NCI-H146 treated with DMSO at 0.1 percent for 48 hours (cell line): ENCODE measurements around the gene ACP7.
"Not testable (repeated sequence)": the region's sequence is repeated elsewhere in the genome, so short reads cannot be mapped to it uniquely, and the experiment has no call there.

Experiments
- DNase-seq: peaks from one replicate; lab custom pipeline; 2025; ENCODE audit not compliant: unreplicated experiment; lab: John Stamatoyannopoulos, UW

Gene ACP7

DNA sequence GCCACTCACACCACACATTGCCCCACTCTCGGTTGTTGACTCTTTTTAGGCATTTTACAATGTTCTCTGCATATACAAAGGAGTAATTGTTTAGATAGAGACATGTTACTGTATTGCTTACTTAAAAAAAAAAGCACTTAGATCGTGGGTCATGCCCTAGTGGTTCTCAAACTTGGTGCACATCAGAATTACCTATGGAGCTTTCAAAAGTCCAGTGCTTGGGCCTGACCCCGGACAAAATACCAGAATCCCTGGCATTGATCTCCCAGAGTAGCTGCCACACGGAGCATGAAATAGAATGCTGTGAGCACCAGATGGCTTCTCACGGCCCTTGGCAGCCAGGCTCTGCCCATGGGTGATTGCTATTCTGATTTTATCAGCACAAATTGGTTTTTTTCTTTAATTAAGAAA is 20.0 kb downstream of the ACP7 start:
- DNase-seq = no peak

DNA sequence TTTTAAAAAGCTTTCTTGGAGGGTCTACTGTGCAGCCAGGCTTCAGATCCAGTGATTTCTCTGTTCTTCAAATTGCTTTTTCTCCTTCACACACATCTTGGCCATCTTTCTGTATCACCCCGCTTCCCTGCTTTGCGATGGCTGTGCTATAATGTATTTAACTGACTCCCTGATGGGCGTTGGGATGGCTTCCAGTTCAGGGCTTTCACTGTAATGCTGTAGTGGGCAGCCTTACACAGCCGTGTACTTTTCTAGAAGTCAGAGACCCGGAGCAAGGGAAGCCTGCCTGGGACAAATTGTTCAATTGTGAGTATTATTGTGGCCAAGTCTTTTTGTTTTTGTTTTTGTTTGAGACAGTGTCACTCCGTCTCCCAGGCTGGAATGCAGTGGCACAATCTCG is 22.0 kb downstream of the ACP7 start:
- DNase-seq = no peak

DNA sequence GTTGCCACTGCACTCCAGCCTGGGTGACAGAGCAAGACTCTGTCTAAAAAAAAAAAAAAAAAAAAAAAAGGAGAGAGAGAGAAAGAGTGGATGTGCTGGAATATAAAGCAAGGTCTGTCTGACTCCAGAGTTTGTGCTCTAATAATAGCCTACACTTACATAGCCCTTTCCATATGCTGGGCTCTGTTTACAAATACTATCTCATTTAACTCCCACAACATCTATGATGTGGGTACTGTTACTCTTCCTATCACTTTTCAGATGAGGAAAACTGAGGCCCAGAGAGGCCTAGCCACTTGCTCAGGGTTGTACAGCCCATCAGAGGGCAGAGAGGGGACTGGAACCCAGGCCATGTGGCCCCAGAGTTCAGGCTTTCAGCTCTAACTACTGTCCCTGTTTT is 25.5 kb downstream of the ACP7 start:
- no peak for DNase-seq

DNA sequence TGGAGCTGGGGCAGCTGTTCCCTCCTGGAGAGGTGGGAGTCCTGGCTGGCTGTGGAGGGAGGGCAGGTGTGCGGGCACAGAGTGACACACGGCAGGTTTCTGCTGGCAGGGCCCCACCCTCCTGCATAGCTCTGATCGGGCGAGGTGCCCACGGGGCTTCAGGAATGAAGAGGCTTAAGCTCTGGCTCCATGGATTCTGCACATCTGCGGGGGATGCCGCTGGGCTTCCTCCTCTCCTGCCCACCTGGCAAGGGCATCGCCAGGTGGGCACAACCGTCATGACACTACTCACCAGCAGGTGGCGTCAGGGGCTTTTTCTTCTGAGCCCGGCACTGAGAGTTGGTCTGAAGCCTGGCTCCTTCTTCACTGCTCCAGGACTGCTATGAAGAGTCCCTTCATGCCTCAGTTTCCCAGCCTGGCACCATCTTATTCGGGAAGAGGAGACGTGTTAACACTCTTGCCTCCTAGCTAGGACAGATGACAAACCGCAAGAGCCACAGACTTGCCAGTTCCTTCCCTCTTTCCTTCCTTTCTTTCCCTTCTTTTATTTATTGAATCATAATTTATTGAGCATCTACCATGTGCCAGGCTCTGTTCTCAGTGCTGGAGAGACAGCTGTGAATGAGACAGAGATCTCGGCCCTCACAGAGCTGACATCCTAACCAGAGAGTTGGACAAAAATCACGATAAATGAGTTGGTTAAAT is 26.2 kb downstream of the ACP7 start:
- DNase-seq = peak; percentile 12

DNA sequence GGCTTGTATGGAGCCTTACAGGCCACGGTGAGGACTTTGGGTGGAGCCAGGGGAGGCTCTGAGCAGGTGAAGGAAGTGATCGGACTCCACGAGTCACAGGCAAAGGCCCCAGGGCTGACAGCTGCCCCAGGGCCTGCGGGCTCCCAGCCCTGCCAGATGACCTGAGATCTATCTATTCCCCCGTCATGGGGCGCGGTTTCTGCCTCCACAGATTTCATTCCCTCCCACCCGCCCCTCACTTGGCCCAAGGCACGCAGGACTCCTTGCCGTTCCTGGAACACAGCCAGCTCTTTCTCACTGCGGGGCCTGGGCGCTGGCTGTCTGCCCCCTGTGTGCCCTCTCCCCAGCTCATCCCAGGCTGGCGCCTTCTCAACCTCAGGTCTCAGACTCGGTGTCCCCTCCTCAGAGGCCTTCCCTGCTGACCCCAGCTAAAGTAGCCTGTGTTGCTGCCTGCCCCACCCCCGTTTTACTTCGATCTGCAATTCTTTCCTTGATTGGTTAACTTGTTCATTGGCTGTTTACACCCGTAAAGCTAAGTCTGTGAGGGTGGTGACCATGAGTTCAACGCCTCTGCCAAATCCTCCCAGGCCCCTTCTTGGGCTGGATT is 27.5 kb downstream of the ACP7 start:
- DNase-seq = no peak

DNA sequence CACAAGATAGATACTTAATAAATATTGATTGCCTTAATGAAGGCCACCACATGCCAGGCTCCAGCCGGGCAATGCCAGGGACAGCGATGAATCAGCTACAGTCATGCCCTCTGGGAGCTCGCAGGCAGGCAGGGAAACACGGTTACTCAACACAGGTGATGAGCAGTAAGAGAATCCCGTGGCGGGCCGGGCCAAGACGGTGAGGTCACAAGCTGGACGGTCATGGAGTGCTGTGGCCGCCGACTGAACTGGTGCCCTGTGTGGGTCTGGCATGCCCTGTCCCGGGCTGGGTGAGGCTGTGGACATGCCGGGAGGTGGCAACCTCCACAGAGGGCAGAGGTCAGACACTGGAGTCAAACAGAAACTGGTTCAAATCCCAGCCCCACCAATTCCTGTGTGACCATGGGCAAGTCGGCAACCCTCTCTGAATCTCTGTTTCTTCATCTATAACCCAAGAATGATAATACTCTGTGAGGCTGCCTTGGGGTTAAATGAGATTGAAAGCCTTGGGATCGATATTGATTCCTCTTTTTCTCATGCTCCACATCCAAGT is 28.2 kb downstream of the ACP7 start:
- no peak for DNase-seq

DNA sequence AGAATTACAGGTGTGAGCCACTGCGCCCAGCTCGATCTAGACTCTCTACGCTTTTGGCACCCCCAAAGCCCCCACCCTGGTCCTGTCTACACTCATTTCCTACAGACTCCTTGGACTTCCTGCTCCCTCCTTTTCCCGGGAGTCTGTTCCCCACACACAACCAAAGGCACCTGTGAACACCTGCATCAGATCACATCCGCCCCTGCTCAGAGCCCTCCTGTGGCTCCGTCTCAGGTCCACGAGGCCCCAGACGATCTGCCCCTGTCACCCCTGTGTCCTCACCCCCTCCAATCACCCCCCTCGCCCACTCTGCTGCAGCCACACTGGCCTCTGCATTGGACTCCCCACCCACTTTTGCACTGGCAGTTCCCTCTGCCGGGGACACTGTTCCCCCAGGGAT is 29.0 kb downstream of the ACP7 start:
- no peak for DNase-seq

DNA sequence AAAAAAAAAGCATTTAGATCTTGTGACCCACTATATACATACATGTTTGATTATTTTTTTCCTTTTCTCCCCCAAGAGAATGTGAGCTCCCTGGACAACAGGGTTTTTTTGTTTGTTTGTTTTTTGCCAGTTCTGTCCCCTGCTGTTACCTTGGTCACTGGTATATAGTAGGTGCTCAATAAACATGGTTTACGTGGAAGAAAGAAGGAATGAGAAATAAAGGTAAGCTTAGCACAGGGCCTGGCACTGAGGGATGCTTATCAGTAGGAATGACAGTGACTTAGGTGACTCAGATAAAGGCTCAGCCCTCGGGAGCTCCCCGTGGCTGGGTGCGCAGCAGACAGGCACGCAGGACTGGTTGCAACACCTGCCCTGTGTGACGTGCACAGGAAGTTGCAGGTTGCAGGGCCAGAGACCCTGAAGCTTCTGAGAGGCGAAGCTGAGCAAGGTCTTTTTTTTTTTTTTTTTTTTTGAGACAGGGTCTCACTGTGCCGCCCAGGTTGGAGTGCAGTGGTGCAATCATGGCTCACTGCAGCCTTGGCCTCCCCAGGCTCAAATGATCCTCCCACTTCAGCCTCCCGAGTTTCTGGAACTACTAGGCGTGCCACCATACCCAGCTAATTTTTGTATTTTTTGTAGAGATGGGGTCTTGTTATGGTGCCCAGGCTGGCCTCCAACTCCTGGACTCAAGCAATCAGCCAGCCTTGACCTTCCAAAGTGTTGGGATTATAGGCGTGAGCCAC is 31.1 kb downstream of the ACP7 start:
- no peak for DNase-seq

DNA sequence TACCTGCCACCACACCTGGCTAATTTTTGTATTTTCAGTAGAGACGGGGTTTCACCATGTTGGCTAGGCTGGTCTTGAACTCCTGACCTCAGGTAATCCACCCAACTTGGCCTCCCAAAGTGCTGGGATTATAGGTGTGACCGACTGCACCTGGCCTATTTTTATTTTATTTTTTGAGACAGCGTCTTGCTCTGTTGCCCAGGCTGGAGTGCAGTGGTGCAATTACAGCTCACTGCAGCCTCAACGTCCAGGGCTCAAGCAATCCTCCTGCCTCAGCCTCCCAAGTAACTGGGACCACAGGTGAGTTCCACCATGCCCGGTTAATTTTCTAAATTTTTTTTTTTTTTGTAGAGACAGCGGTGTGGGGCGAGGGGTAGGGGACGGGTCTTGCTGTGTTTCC is 32.9 kb downstream of the ACP7 start:
- DNase-seq = not testable (repeated sequence)

DNA sequence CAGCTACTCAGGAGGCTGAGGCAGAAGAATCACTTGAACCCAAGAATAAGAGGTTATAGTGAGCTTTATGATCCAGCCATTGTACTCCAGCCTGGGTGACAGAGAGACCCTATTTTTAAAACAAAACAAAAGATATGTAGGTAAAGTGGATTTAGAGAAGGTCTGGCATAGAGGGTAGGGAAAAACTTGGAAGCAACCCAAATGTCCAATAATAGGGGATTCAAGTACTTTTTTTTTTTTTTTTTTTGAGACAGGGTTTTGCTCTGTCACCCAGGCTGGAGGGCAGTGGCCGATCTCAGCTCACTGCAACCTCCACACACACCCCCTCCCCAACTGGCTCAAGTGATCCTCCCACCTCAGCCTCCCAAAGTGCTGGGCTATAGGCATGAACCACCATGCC is 35.7 kb downstream of the ACP7 start:
- no peak for DNase-seq

DNA sequence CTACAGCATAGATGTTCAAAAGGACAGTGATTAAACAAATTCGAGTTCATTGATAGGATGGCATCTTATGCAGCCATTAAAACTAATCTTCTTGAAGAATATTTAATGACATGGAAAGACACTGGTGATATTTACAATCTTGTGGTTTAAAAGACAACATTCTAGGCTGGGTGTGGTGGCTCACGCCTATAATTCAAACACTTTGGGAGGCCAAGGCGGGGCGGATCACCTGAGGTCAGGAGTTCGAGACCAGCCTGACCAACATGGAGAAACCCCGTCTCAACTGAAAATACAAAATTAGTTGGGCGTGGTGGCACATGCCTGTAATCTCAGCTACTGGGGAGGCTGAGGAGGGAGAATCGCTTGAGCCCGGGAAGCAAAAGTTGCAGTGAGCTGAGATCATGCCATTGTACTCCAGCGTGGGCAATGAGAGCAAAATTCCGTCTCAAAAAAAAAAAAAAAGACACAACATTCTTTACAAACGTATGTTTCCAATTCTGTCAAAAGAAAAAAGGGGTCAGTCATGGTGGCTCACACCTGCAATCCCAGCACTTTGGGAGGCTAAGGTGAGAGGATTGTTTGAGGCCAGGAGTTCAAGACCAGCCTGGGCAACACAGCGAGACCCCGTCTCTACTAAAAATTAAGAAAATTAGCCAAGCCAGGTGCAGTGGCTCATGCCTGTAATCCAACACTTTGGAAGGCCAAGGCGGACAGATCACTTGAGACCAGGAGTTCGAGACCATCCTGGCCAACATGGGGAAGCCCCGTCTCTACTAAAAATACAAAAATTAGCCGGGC is 39.0 kb downstream of the ACP7 start:
- no peak for DNase-seq

DNA sequence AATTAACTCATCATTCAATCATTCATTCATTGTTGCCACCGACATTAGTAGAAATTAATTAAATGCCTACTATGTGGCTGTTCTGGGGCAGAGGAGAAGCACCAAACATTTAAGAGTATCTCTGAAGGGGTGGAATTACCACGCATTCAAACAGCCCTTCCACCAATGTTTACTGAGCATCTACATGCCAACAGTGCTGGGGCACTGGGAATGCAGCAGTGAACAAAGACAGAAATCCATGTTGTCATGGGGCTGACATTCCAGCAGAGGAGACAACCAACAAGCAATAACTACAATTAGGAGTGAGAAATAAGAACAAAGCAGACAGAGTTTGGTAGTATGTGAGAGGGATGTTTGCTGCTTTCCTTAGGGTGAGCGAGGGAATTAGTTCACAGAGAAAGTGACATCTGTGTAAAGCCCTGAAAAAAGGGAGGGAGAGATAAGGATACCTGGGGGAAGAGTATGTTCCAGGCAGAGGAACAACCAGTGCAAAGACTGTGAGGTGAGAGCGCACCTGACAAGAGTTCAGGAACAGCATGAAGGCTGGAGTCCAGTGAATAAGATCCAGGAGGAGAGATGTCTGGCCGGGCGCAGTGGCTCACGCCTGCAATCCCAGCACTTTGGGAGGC is 40.1 kb downstream of the ACP7 start:
- DNase-seq = no peak

DNA sequence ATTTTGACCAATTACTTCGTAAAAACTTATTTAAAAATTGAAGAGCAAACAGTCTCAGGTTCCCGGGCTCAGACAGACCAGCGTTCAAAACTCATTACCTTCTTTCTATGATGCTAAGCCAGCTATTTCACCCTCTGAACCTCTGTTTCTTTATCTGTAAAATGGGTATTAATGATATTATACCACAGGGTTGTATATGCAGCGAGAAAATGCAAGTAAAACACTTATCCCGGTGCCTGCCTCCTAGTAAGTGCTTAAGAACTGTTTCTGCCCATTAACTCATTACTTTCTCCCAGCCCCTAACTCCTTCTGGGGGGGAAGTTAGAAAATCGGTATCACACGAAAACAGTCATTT is 41.0 kb downstream of the ACP7 start:
- DNase-seq = no peak

DNA sequence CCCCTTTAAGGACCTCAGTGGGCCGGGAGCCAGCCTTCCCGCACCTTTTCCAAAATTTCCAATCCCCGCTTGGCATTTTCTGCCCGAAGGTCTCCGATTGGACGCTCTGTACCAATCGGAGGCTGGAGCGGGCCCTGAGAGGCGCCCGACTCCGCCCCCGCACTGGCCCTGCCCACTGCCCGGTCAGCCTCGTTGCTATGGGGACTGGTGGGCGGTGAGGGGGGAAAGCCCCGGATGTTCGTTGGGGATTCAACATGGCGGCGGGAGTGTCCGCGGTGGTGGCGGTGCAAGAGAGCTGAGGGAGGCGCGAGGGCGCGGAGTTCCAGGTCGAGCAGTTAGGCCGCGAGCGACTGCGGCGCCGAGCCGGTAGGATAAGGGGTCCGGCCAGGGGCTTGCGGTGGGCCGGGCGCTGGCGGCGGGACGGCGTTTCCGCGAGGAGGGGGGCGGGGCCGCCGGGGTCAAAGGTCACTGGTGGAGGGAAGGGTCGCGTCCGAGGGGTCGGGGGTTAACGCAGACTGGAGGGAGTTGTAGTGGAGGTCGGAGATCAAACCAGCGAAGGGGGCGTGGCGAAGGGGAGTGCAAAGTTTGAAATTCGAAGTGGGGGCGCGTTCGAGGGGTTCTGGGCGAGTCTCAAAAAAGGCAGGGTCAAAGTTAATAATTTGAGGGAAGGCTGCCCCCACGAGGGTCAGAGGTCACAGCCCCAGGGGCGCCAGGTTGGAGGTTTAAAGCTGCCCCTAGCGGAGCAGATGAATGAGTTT is 41.6 kb downstream of the ACP7 start, which contains the start of gene PAK4:
TSS of gene PAK4 (plus strand) at position 233 of the 758 bp plus-strand sequence. CDS start 43,768 bp downstream, outside the sequence.
- peak; percentile 95 for DNase-seq

DNA sequence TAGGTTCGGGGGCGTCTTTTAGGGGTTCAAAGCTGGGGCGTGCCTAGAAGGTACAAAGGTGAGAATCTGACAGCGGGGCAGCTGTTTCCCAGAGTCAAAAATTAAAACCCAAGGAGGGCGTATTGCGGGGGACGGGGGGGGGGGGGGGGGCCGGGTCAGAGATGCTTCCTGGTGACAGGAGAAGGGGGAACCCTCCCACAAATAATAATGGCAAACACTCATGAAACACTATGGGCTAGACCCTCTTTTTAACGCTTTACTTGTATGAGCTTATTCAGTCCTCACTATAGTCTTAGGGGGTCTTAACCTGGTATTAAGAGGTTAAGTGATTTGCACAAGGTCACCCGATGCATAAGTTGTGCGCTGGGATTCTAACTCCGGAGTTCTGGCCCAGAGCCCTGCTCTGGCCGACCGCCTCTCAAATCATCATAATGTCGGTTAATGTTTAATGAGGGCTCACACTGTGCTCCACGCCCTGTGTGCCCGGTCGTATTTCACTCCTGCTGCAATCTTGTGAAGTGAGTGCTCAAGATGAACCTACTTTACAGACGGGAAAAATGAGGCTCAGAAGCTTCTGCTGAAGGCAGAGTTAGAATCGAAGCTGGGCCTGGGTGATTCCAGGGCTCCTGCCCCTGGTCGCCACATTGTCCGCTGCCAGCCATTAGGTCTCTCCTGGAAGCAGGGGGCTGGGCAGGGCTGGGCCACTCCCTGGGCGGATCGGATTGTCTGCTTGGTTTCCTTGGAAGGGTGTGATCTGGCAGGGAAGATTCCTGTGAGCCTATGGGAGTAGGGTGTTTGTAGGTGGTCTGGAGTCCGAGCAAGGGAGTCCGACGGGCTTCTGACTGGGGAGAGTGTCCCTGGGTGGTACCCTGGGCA is 42.4 kb downstream of the ACP7 start:
- DNase-seq = no peak

DNA sequence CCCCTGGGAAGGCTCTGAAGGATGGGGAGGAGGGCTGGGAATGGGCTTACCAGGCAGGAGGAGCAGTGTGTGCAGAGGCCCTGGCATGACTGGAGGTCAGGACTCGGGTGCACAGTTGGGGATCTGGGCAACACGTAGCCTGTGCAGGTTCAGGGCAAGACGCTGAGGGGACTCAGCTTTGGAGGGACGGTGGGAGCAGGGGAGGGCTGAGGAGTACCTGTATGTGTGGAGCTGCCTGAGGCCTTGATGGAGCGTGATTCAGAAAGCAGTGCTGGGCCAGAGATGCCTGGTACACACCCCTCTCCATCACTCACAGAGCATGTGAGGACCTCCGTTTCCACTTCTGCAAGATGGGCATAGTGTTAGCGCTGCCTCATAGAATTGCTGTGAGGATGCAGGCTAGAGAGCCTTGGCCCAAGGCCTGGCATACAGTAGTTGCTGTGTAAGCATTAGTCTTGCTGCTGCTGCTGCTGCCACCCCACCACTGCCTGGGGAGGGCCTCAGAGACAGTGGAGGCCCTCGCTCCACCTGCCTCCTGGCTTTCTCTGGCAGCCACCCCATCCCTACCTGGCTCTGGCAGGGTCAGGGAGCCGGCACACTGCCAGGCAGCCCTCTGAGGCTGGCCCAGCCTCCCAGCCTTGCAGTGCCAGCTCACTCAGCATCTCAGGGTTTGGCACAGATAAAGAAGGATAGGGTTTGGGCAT is 43.8 kb downstream of the ACP7 start:
- no peak for DNase-seq

DNA sequence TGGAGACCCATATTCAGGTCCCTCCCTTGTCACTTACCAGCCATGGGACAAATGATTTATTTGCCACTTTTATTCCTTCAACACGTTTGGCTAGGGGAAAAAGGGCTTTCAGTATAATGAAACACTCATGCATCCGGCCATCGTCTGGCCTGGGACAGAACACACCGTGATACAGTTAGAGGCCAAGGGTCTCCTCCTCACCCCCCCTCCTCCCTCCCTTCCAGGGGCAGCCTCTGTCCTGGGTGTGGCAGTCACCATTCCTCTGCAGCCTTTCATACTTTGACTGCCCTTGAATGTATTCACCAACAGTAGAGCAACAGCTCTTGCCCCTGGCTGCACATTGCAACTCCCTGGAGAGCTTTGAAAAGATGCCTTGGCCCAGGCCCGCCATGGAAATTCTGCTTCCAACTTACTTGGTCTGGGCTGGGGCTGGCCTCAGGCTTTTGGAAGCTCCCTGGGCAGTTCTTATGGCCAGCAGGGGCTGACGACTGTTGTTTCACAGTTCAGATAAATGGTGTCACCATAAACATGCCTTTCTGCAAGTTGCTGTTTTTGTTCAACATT is 44.4 kb downstream of the ACP7 start:
- no peak for DNase-seq

DNA sequence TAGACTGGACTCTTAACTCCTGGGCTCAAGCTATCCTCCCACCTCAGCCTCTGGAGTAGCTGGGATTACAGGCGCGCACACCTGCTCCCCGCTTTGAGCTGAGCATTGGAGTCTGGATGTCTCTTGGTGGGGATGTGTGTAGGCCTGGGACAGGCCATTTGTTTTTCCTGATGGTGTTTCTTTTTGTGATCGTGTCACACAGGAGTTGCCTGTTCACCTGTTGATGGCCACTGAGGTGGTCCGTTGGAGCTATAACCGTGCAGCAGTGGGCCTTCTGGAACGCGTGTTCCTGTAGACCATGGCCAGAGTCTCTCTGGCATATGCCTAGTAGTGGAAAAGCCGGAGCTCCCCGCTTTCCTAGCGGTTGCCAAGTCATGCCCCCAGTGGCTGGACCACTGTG is 44.9 kb downstream of the ACP7 start:
- DNase-seq = no peak
